ENCODE results near the gene COL25A1.

COL25A1 gene

GRCh38 chr4:109302361-109303139, at the start of gene COL25A1:
Gene COL25A1, minus strand, starts transcription at chr4:109302658.
- H3K4me3 ChIP-seq (ENCODE audit: control insufficient read depth, low read depth, low read length), result peak within 1 kb of the TSS; percentile 31
- TF ChIP-seq CTCF (conservative IDR thresholded peaks at IDR 0.05; ENCODE audit: control insufficient read depth, insufficient read depth, low read depth, low read length), result no peak
- DNase-seq (ENCODE audit: low read depth), result peak; percentile 14

DNA sequence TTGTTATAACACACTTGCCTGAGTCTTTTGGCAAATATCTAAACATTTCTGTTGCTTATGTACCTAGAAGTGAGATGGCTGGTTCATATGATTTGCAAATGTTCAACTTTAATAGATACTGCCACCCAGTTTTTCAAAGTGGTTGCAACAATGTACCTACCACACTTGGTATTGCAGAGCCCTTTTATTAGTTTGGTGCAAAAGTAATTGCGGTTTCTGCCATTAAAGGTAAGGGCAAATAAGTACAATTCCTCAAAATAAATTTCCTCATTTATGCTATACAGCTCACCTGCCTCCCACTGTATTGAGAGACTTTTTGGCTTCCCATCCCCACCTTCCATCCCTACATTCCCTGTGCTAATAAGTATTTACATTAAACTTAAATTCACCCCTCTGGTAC, 47.7 kb upstream of the COL25A1 start:
- no peak for TF ChIP-seq CTCF (conservative IDR thresholded peaks at IDR 0.05; ENCODE audit: control insufficient read depth, insufficient read depth, low read depth, low read length)
- H3K4me3 ChIP-seq (ENCODE audit: control insufficient read depth, low read depth, low read length), result no peak overlapping the region
- no peak for DNase-seq (ENCODE audit: low read depth)

- no peak for TF ChIP-seq CTCF (conservative IDR thresholded peaks at IDR 0.05; ENCODE audit: control insufficient read depth, insufficient read depth, low read depth, low read length)
- DNase-seq (ENCODE audit: low read depth), result no peak
- no peak overlapping the region for H3K4me3 ChIP-seq (ENCODE audit: control insufficient read depth, low read depth, low read length)
Observed at GRCh38 chr4:109334129-109335105, 32.0 kb upstream of the COL25A1 start.

GRCh38 chr4:109332926-109333464, 30.5 kb upstream of the COL25A1 start:
- no peak overlapping the region for H3K4me3 ChIP-seq (ENCODE audit: control insufficient read depth, low read depth, low read length)
- peak; percentile 44 for TF ChIP-seq CTCF (conservative IDR thresholded peaks at IDR 0.05; ENCODE audit: control insufficient read depth, insufficient read depth, low read depth, low read length)
- peak; percentile 3 for DNase-seq (ENCODE audit: low read depth)

DNA sequence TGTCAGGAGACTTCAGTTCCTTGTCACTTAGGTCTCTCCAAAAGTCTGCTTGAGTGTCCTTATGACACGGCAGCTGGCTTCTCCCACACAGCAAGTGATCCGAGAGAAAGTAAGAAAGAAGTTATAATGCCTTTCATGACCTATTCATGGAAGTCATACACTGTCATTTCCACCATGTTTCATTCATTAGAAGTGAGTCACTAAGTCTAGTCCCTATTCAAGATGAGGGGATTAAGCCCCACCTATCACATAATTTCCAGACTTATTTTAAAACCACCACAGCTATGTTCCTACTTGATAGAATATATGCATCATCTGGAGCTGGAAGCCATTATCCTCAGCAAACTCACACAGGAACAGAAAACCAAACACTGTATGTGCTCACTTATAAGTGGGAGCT, 25.2 kb upstream of the COL25A1 start:
- DNase-seq (ENCODE audit: low read depth), result no peak
- no peak for TF ChIP-seq CTCF (conservative IDR thresholded peaks at IDR 0.05; ENCODE audit: control insufficient read depth, insufficient read depth, low read depth, low read length)
- H3K4me3 ChIP-seq (ENCODE audit: control insufficient read depth, low read depth, low read length), result no peak overlapping the region

- H3K4me3 ChIP-seq (ENCODE audit: control insufficient read depth, low read depth, low read length), result no peak overlapping the region
- TF ChIP-seq CTCF (conservative IDR thresholded peaks at IDR 0.05; ENCODE audit: control insufficient read depth, insufficient read depth, low read depth, low read length), result no peak
Observed at GRCh38 chr4:109325698-109326097, 23.2 kb upstream of the COL25A1 start.

More at GRCh38 chr4:109325698-109326097, 23.2 kb upstream of the COL25A1 start:
- no peak for DNase-seq (ENCODE audit: low read depth)

Data from fibroblast of mammary gland (primary cell).